GM12801 (cell line): Measurements from ENCODE around the gene AJAP1.

Source experiments
- TF ChIP-seq, protein P1 (sequence below): IDR thresholded peaks from one replicate; pipeline ENCODE4 v1.5.1; 2011; ENCODE audit warnings: control low read depth; ENCODE audit not compliant: insufficient read length; ENCODE audit errors: extremely low read depth

AJAP1 gene

DNA sequence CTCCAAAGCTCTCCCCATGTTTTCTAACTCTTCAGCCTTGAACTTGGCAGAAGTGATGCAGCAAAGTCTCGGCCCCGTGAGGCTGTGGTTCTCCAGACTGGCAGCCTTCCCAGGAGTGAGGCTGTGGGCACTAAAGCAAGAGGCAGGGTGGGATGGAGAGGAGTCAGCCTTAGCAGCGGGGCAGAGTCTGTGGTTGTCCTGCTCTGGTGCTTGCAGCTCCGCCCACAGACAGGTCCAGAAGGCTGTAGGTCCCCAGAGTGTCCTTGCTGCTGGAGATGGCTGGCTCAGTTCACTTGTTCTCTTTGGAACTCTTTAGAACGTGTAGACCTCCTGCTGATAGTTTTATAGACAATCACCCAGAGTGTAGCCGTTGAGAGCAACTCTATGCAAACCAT lies 142.6 kb downstream of the AJAP1 start:
- TF ChIP-seq, protein P1, sequence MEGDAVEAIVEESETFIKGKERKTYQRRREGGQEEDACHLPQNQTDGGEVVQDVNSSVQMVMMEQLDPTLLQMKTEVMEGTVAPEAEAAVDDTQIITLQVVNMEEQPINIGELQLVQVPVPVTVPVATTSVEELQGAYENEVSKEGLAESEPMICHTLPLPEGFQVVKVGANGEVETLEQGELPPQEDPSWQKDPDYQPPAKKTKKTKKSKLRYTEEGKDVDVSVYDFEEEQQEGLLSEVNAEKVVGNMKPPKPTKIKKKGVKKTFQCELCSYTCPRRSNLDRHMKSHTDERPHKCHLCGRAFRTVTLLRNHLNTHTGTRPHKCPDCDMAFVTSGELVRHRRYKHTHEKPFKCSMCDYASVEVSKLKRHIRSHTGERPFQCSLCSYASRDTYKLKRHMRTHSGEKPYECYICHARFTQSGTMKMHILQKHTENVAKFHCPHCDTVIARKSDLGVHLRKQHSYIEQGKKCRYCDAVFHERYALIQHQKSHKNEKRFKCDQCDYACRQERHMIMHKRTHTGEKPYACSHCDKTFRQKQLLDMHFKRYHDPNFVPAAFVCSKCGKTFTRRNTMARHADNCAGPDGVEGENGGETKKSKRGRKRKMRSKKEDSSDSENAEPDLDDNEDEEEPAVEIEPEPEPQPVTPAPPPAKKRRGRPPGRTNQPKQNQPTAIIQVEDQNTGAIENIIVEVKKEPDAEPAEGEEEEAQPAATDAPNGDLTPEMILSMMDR, result no peak

DNA sequence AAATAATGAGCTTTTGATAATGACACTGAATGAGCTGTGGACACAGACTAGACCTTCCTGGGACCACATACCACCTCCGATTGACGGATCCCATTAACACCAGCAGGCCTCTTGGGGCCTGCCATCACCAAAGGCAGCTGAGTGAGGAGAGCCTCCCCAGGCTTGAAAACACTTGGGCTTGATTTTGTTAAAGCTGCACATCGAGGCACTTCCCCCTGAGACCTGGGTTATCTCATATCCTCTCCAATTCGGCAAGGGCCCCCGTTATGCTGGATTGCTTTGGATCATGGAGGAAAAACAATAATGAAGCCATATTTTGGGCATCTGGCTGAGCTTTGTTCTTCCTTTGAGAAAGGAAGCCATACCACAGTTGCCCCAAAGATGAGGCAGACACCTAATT lies 143.0 kb downstream of the AJAP1 start:
- TF ChIP-seq, protein P1, result no peak

DNA sequence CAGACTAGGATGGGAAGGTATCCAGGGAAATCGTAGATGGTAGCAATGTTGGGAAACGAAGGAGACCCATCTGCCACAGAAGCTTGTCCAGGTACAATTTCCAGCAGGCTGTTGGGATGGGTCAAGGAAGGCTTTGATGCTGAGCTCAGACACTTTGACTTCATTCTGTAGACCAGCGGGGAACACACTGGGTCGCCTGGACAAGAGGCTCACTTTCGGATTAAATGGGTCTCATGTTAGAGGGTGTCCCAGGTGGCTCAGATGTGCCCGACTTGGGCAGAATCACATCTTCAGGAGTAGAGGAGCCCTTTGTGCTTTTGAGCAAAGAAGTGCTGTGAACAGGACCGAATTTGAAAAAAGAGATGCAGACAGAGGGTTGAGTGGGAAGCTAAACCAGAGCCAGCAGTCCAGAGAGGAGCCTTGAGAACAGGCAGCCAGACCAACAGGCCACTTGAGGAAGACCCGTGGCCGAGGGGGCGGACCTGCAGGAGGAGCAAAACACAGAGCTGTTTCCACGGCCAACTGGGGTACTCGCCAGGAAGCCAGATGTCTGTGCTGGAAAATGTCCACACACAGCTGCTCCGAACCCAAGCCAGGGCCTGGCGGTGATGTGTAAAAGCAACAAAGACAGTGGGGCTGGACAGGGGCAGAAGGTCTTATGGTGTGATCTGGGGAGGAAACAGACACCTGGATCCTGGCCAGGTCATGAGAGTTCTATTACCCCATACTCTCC lies 146.9 kb downstream of the AJAP1 start:
- TF ChIP-seq, protein P1, result no peak

DNA sequence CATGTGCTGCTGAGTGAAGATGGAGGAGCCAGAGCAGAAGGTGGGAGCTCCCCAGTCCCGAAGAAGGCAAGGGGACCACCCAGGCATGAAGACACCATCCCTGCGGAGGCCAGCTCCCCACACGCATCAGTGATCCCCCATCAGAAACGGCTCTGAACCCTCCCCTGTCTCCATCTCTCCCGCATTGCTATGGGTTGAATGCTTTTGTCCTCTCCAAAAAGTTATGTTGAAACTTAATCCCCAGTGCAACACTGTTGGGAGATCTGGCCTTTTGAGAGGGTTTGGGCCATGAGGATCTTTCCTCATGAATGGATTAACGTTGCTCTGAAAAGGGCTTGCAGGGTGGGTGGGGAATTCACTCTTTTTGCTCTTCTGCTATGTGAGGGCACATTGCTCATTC lies 147.6 kb downstream of the AJAP1 start:
- TF ChIP-seq, protein P1, result no peak

DNA sequence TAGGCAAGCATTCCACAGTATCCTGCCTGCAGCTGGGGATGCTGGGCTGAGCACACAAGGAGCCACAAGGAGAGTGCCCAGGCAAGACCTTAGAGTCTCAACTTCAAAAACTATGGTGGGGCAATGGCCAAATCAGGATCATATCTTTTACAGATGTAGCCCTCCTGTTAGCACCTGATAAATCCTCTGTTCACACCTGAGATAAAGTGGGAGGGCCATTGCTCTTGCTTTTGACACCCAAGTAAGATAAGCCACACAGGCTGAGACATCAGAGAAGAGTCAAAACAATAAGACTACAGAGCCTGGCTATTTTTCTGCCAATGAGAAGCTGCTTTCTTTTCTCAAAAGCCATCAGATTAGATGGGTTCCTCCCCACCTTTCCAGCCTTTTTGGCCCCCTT lies 148.9 kb downstream of the AJAP1 start:
- TF ChIP-seq, protein P1, result no peak

DNA sequence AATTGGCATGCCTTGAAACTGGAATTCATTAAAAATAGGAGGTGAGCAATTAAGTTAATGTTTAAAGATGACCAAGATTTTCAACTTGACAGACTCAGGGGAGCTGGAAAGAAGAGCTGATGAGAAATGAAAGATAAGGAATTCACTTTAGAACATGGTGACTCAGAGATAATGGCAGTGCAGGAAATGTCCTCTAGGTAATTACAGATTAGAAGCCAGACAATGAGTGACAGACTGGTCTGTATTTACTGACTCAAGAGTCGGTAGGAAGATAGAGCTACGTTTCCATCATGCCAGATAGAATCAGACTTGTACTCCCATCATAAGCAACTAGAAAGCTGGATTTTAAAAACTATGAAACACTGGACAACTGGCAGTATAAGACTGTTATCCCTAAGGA lies 151.6 kb downstream of the AJAP1 start:
- TF ChIP-seq, protein P1, result no peak

DNA sequence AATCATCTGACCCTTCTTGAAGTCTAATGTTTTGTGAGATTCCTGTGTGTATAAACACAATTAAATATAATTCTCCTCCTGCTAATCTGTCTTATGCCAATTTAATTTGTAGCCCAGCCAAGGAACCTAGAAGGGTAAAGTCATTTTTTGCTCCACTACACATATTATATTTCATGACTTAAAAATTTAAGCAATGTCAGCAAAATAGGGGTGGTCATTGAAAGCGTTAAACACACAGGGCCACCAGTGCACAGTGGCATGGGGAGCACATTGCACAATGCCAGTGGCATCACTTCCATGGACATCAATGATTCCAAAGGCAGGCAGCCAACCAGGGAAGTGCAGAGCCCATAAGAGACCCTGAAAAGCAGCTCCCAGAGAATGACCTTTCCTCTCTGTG lies 166.1 kb downstream of the AJAP1 start:
- TF ChIP-seq, protein P1, result no peak
